H1 (cell line): ENCODE measurements around the gene DDHD1.

Experiments used
- CBX5 ChIP-seq: fragments of 300-800, 300-1000 bp; sonication (generic); IDR thresholded peaks from 2 replicates; pipeline ENCODE4 v1.7.1; 2016; ENCODE audit warnings: antibody characterized with exemption, low read length, low read depth
- NRF1 ChIP-seq: IDR thresholded peaks from 2 replicates; pipeline ENCODE4 v1.6.1; 2011; ENCODE audit warnings: mild to moderate bottlenecking, low read depth, low read length, improper control_type of control experiment
- POLR2A ChIP-seq, 2 experiments: IDR thresholded peaks; 1 replicate in 1 of 2; 2 replicates in 1 of 2; pipeline ENCODE4 v1.6.1; 2011; ENCODE audit warnings: low read depth in 2 of 2, low read length in 2 of 2, mild to moderate bottlenecking in 2 of 2; ENCODE audit errors: control extremely low read depth in 1 of 2
- SP4 ChIP-seq: IDR thresholded peaks from 2 replicates; pipeline ENCODE4 v1.6.1; 2012; ENCODE audit warnings: low read length, inconsistent platforms
- TAF1 ChIP-seq: IDR thresholded peaks from 2 replicates; pipeline ENCODE4 v1.6.1; 2011; ENCODE audit warnings: mild to moderate bottlenecking, low read depth, low read length
- TF ChIP-seq, protein P1 (sequence below): IDR thresholded peaks from 2 replicates; pipeline ENCODE4 v1.6.1; 2011; ENCODE audit warnings: low read depth, mild to moderate bottlenecking, low read length; ENCODE audit not compliant: insufficient read depth

DNA sequence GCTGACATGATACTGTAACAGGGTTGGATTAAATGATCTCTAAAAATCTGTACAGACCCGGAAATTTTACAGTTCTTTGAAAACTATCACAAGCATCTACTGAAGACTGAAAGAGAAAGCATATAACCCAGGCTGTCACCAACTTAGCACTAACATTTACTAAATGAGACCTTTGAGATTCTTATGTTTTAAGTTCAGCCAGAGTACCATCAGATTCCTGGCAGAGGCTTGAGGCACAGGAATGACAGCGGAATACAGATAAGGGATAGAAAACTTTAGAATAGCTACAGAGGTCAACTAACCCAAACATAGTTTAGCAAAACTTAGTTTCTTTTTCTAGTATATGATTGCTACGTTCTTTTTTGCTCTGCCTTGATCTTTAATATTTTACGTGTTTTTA, 110.6 kb downstream of the DDHD1 start:
- TF ChIP-seq, protein P1, sequence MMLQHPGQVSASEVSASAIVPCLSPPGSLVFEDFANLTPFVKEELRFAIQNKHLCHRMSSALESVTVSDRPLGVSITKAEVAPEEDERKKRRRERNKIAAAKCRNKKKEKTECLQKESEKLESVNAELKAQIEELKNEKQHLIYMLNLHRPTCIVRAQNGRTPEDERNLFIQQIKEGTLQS = no peak
- TF ChIP-seq NRF1 (no peak), TAF1 (no peak), POLR2A (IDR thresholded peaks at IDR 0.05; ENCODE audit: control extremely low read depth in 1 of 2, low read depth in 2 of 2, low read length in 2 of 2) (no peak), CBX5 (no peak), SP4 (no peak)
